GM12865 (cell line): ENCODE results near the gene N4BP2L2.

ENCODE experiments used
- DNase-seq: peaks from one replicate; pipeline ENCODE4 v3.0.0; 2010; ENCODE audit warnings: low read depth
- H3K4me3 ChIP-seq: 2 replicates; pipeline ENCODE4 v1.5.1; 2011; ENCODE audit warnings: mild to moderate bottlenecking, low read depth, low read length, control low read depth
- TF ChIP-seq, protein P1 (sequence below): IDR thresholded peaks from 2 replicates; pipeline ENCODE4 v1.5.1; 2011; ENCODE audit warnings: low read length, control low read depth, low read depth, inconsistent platforms; ENCODE audit not compliant: insufficient read depth; ENCODE audit errors: missing control alignments

N4BP2L2 gene

DNA sequence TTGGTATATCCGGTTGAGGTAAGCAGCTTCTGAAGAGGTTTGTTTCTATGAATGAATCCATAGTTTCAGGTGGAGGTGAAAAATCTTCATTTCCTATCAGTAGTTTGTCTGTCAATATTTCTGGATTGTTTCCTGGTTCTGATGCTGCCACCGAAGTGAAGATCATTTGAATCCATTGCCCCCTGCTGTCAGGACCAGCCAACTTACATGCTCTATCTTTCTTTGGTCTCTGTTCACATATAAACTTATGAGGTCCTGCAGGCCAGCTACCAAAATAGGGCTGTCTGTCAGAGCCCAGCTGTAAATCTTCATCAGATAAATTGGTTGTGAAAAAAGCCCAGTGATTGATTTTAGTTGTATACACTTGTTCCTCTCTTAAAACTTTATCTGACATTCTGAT is 95.5 kb downstream of the N4BP2L2 start:
- no peak overlapping the region for H3K4me3 ChIP-seq
- peak; percentile 85 for DNase-seq
- TF ChIP-seq, protein P1, sequence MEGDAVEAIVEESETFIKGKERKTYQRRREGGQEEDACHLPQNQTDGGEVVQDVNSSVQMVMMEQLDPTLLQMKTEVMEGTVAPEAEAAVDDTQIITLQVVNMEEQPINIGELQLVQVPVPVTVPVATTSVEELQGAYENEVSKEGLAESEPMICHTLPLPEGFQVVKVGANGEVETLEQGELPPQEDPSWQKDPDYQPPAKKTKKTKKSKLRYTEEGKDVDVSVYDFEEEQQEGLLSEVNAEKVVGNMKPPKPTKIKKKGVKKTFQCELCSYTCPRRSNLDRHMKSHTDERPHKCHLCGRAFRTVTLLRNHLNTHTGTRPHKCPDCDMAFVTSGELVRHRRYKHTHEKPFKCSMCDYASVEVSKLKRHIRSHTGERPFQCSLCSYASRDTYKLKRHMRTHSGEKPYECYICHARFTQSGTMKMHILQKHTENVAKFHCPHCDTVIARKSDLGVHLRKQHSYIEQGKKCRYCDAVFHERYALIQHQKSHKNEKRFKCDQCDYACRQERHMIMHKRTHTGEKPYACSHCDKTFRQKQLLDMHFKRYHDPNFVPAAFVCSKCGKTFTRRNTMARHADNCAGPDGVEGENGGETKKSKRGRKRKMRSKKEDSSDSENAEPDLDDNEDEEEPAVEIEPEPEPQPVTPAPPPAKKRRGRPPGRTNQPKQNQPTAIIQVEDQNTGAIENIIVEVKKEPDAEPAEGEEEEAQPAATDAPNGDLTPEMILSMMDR: peak; percentile 50

DNA sequence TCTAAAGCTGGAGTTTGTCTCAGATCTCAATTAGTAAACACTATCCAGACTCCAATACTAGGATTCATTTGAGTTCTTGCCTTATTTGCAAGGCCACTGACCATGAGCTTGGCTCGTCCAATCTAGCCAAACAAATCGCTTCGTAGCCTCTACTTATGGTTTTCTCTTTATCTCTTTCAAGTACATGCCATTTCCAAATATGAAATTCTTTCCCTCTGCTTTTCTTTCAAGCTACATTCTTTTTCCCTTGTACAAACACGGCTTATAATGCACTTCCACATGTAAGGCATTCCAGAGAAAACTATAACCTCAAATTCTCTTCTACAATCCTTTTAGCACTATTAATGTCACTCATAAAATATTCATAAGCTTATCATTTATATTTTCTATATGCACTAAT is 99.7 kb downstream of the N4BP2L2 start:
- DNase-seq: no peak
- H3K4me3 ChIP-seq: no peak overlapping the region
- TF ChIP-seq, protein P1: no peak

DNA sequence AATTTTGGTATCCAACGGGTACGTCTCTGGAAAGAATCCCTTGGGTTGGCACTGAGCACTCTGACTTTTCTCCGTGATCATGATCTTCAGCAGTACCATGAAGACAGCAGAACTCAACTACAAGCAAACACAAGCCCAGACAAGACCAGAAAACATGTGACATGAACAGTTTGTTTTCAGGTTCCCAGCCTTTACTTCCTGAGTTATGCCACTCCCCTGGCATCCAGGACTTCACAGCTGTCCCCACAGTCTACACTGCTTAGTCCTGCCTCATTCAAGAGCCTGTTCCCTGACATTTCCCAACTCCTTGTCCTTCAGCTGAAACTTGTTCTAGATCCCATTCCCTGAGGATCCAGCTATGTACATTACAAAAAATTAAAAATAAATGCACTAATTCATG is 105.7 kb downstream of the N4BP2L2 start:
- TF ChIP-seq, protein P1: no peak
- no peak for DNase-seq
- H3K4me3 ChIP-seq: no peak overlapping the region

DNA sequence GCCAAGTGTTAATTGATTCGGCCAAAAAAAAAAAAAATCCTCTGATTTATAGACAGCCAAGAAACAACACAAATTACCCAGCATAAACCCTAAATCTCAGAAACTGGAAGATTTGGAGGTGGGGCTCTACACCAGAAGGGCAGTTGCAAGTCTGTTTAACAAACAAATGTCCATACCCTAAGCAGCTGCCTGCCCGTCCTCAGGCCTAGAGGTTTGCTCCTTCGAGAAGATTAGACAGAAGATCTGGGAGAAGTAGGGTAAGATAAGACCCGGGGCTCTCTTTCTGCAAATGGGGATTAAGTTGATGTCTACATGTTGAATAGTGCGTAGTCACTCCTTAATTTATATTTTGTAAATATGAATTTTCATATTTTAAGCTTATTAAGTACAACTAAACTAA is 107.2 kb downstream of the N4BP2L2 start:
- H3K4me3 ChIP-seq: no peak overlapping the region
- TF ChIP-seq, protein P1: no peak
- no peak for DNase-seq

DNA sequence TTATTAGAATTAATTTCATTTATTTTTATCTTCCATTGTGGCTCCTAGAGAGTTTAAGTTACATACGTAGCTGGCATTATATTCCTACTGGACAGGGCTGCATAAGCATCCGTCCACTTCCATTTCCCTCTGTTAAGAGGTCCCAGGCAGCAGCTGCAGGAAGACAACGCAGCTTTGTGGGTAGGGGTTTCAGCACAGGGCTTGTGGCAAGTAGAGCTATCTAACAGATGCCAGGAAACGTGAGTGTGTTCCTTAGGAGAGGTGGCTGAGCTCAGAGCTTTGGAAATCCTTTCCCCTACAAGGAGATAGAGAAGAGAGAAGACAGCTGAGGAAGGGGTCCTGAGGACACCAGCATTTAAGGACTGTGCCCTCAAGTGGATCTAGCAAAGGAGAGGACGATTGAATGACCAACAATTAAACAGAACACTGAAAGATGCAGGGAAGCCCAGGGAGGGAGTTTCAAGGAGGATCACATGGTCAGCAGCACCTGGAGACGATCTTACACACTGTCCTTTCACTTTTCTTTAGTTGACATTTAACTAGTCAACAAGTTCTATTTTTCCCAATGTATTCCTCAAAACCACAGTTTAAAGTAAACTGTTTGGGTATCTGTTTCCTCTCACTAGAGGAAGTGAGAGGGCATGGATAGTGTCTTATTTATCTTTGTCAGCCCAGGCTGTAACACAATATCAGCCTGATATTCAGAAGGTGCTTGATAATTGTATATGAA is 108.4 kb downstream of the N4BP2L2 start:
- TF ChIP-seq, protein P1: no peak
- DNase-seq: no peak
- no peak overlapping the region for H3K4me3 ChIP-seq

DNA sequence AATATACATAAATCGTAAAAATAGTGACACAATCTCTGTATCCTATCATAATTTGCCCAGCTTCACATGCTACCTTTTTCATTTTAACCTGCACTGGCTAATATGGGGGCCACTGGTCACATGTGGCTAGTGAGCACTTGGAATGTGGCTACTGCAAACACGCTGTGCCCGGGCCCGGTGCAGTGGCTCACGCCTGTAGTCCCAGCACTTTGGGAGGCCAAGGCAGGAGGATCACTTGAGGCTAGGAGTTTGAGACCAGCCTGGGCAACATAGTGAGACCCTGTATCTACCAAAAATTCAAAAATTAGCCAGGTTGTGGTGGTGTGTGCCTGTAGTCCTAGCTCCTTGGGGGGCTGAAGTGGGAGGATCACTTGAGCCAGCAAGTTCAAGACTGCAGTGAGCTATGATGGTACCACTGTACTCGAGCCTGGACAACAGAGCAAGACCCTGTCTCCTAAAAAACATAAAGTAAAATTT is 109.1 kb downstream of the N4BP2L2 start:
- TF ChIP-seq, protein P1: no peak
- H3K4me3 ChIP-seq: peak overlapping the region; percentile 75
- DNase-seq: no peak
